Measurements from ENCODE around the gene AAK1. TPM values are rescaled to one million over a fixed set of nuclear protein-coding genes. Genes with fewer than 3 reads are reported as not detected.

The AAK1 gene
- total RNA-seq, 1 experiment from 2014 or later = 30.6 TPM

GRCh38 chr2:69538872-69539548, 104.5 kb downstream of the AAK1 start:
- Histone ChIP-seq H4K5ac (ENCODE audit: insufficient read length, low read depth, low read length) (no peak overlapping the region), H3K79me1 (ENCODE audit: insufficient read depth, low read depth, low read length, poor library complexity, severe bottlenecking) (no peaks in the 10 kb centered on the region), H2BK15ac (ENCODE audit: low read depth, low read length) (no peak overlapping the region), H3K4me1 (ENCODE audit: insufficient read depth, low read length) (no peaks in the 10 kb centered on the region), H3K23me2 (ENCODE audit: insufficient read length, low read depth, low read length, poor library complexity, severe bottlenecking) (no peaks in the 10 kb centered on the region), H3T11ph (ENCODE audit: low read length) (no peak overlapping the region), H3K56ac (ENCODE audit: insufficient read length, low read depth, low read length) (no peak overlapping the region), H4K91ac (ENCODE audit: insufficient read length, low read depth, low read length) (no peak overlapping the region), H3K9me3 (ENCODE audit: control insufficient read depth, low read depth, low read length) (no peaks in the 10 kb centered on the region), H3K18ac (ENCODE audit: insufficient read length, low read depth, low read length) (no peak overlapping the region), H3K23ac (ENCODE audit: insufficient read length, low read depth, low read length) (no peak overlapping the region), H3K27ac (ENCODE audit: insufficient read length, low read depth, low read length) (no peak overlapping the region), H3K14ac (ENCODE audit: insufficient read depth, low read length) (no peak overlapping the region; the same call in 1 of the 2 replicates), H2AK5ac (ENCODE audit: insufficient read length, low read length) (no peak overlapping the region), H3K27me3 (ENCODE audit: insufficient read depth, low read length) (no peaks in the 10 kb centered on the region), H2BK20ac (ENCODE audit: low read depth, low read length, poor library complexity, severe bottlenecking) (no peak overlapping the region), H4K20me1 (ENCODE audit: control insufficient read depth, insufficient read depth, insufficient read length) (no peaks in the 10 kb centered on the region), H2BK120ac (ENCODE audit: low read depth, low read length, poor library complexity, severe bottlenecking) (no peak overlapping the region), H3K9ac (ENCODE audit: extremely low read depth, insufficient read length, low read length) (no peak overlapping the region), H4K8ac (replicated peaks; ENCODE audit: insufficient read length, low read depth, low read length) (no peak overlapping the region), H2BK12ac (ENCODE audit: insufficient read length, low read depth, low read length) (no peak overlapping the region), H3K4me2 (ENCODE audit: insufficient read depth, insufficient read length, low read length) (no peak overlapping the region), H2BK5ac (ENCODE audit: insufficient read length, low read length) (no peak overlapping the region), H3K4ac (ENCODE audit: low read depth, low read length) (no peak overlapping the region), H3K79me2 (ENCODE audit: insufficient read depth, low read length) (no peaks in the 10 kb centered on the region), H2AFZ (ENCODE audit: low read length) (no peak overlapping the region)
- Mint-ChIP-seq H3K27me3 (ENCODE audit: low read depth) (no peaks in the 10 kb centered on the region), H3K4me3 (no peak overlapping the region), H3K36me3 (ENCODE audit: insufficient read depth in 1 of 3, low read depth in 3 of 3) (peaks cover 5 to 8% (median 6%) of the 10 kb centered on the region in 3 experiments), H3K4me1 (peaks cover 0 to 2% of the 10 kb centered on the region in 2 experiments; a peak in 1 of 4 replicates), H3K27ac (peak overlapping the region in 1 of 3 experiments; percentile 45; a peak in 1 of 7 replicates), H3K9me3 (no peaks in the 10 kb centered on the region)
- no CpG with 5 or more reads among the region's 7 CpGs for WGBS (ENCODE audit: extremely low coverage, insufficient read length, low lambda C conversion rate)
- DNase-seq = no peak
- no peak for TF ChIP-seq CTCF (conservative IDR thresholded peaks at IDR 0.05)
